ENCODE data around the gene DPF3. TPM values are rescaled to one million over a fixed set of nuclear protein-coding genes. Genes with fewer than 3 reads are reported as not detected.

Gene DPF3
- polyA plus RNA-seq, 1 experiment: 15.8 TPM

DNA sequence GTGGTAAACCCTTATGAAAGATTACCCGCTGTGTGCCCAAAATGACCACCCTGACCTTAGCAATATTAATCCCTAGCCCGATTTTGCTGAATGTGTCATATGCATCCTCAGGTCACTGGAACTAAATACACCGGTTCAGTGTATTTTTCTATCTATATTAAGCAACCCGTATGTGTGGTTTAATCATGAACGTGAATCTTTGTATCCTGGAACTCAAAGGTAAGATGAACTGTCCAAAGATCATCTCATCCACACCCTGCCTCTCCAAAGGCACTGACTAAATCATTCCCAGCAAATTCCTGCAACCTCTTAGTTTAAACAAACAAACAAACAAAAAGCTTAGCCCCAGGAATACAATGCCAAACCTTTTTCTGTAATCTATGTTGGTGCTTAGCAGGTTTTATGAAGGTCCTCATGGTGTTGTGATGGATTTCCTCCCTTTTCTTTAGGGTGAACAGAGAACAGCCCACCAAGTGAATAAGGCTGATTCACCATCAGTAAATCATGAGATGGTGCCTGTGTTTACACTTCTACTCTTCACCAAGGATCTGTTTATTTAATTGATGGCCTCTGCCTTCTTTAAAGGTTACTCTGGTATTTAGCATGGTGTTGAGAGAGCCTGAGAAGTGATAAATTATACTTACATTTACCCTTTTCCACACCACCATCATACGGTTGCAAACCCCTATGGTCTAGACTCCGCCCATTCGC lies 298.6 kb downstream of the DPF3 start:
- ChIA-PET POLR2A (no interaction called here), CTCF (no interaction called here)
- TF ChIP-seq, protein P1, sequence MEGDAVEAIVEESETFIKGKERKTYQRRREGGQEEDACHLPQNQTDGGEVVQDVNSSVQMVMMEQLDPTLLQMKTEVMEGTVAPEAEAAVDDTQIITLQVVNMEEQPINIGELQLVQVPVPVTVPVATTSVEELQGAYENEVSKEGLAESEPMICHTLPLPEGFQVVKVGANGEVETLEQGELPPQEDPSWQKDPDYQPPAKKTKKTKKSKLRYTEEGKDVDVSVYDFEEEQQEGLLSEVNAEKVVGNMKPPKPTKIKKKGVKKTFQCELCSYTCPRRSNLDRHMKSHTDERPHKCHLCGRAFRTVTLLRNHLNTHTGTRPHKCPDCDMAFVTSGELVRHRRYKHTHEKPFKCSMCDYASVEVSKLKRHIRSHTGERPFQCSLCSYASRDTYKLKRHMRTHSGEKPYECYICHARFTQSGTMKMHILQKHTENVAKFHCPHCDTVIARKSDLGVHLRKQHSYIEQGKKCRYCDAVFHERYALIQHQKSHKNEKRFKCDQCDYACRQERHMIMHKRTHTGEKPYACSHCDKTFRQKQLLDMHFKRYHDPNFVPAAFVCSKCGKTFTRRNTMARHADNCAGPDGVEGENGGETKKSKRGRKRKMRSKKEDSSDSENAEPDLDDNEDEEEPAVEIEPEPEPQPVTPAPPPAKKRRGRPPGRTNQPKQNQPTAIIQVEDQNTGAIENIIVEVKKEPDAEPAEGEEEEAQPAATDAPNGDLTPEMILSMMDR (IDR thresholded peaks at IDR 0.05; ENCODE audit: low read depth, low read length): no peak

DNA sequence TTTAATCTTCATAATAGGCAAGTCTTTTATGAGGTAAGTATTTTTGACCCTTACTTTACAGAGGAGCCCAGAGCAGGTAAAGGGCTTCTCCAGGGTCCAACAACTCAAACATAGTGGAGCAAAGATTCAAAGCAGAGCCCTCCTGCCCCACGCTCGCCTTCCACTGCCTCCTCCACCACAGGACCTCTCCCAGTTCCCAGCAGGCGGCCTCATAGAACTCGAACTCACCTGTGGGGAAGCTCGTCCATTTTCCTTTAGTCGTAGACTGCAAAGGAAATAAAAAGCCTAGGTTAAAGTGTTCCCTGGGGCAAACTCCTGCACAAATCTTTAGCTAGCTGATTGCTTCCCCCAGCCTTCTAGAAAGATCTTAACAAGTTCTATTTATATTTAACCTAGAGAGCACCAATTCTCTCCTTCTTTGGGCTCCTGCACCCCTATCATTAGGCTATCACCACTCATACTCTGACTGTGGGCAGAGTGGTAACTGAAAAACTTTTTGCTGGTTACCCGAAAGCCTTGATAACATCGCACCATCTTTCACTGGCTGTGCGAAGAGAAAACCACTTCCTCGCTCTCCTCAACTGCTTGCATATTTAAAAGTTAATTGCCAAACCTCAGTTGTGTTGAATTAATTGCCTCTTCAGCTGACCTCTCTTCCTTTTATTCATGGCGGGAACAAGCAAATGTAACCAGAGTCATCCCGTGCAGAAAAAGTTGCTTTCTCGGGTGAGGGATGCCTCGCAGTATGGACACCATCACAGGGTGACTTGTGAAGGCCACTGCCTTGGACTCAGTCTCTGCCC lies 299.6 kb downstream of the DPF3 start:
- Histone ChIP-seq H3K4me3 (ENCODE audit: low read depth, low read length) (no peak overlapping the region), H3K9me3 (ENCODE audit: control insufficient read depth, insufficient read depth, low read length) (no peaks in the 10 kb centered on the region), H3K27ac (ENCODE audit: low read depth, low read length) (no peak overlapping the region), H3K27me3 (ENCODE audit: control insufficient read depth, insufficient read depth, low read length) (no peaks in the 10 kb centered on the region)
- TF ChIP-seq, protein P1 (IDR thresholded peaks at IDR 0.05; ENCODE audit: low read depth, low read length): no peak
- ChIA-PET POLR2A (no interaction called here), CTCF (no interaction called here)
- no peak for DNase-seq (ENCODE audit: low read depth, low spot score)

More for the DNA sequence above, 298.6 kb downstream of the DPF3 start:
- Histone ChIP-seq H3K27ac (ENCODE audit: low read depth, low read length) (no peak overlapping the region), H3K27me3 (ENCODE audit: control insufficient read depth, insufficient read depth, low read length) (no peaks in the 10 kb centered on the region), H3K9me3 (ENCODE audit: control insufficient read depth, insufficient read depth, low read length) (no peaks in the 10 kb centered on the region), H3K4me3 (ENCODE audit: low read depth, low read length) (no peak overlapping the region)
- no peak for DNase-seq (ENCODE audit: low read depth, low spot score)

DNA sequence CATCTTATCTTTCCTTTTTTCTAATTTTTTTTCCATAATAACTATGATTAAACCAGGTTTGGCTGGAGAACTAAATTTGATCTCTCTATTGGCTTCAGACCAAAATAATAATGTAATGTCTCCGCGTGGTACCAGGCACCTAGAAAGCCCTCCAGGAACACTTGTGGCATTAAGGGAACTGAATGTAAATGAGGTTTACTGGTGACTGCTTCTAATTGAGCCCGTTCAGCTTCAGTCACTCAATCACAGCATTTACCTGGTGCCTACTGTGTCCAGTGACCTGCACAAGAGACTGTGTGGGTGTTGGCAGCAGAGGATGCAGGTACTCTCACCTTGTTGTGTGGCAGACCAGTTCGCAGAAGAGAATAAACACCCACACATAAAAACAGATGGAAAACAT lies 302.5 kb downstream of the DPF3 start:
- POLR2A ChIA-PET: no interaction called here
- Histone ChIP-seq H3K4me3 (ENCODE audit: low read depth, low read length) (no peak overlapping the region), H3K27me3 (ENCODE audit: control insufficient read depth, insufficient read depth, low read length) (no peaks in the 10 kb centered on the region), H3K27ac (ENCODE audit: low read depth, low read length) (no peak overlapping the region), H3K9me3 (ENCODE audit: control insufficient read depth, insufficient read depth, low read length) (no peaks in the 10 kb centered on the region)
- TF ChIP-seq, protein P1 (IDR thresholded peaks at IDR 0.05; ENCODE audit: low read depth, low read length): no peak
- CTCF ChIA-PET: no interaction called here
- DNase-seq (ENCODE audit: low read depth, low spot score): no peak

DNA sequence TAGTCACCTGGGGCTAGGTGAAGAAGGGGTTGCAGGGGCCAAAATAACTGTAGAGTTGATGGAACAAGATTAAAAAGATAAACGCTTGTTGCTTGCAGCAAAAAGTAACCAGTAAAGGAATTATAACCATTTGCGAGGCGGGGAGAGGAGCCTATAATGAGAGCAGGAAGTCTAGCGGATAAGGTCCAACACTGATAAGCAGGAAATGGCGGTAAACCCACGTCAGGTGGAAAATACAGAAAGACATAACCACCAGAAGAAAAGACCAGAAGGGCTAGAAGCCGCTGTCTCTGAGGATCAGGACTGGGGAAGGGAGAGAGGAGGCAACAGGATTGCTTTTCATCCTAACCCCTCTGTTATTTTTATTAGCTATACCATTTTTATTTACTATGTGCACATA lies 303.3 kb downstream of the DPF3 start:
- CTCF ChIA-PET: no interaction called here
- POLR2A ChIA-PET: no interaction called here
- no peak overlapping the region for H3K4me3 ChIP-seq (ENCODE audit: low read depth, low read length)
- no peaks in the 10 kb centered on the region for H3K27me3 ChIP-seq (ENCODE audit: control insufficient read depth, insufficient read depth, low read length)
- H3K9me3 ChIP-seq (ENCODE audit: control insufficient read depth, insufficient read depth, low read length): no peaks in the 10 kb centered on the region
- DNase-seq (ENCODE audit: low read depth, low spot score): no peak
- H3K27ac ChIP-seq (ENCODE audit: low read depth, low read length): no peak overlapping the region
- TF ChIP-seq, protein P1 (IDR thresholded peaks at IDR 0.05; ENCODE audit: low read depth, low read length): no peak

DNA sequence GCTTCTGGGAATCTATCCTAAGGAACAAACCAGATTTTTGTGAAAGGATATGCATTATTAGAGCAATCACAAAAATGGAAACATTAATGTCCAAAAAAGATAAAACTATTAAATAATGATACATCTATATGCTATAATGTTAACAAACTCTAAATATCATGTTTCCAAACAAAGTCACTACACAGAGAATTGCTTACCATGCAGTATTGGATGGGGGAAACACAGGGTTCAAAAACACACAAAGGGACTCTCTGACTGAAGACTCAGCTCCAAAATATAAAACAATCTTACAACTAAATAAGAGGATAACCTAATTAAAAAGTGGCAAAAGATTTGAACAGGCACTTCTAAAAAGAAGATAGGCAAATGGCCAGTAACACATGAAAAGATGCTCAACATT lies 304.2 kb downstream of the DPF3 start:
- no peaks in the 10 kb centered on the region for H3K9me3 ChIP-seq (ENCODE audit: control insufficient read depth, insufficient read depth, low read length)
- no peak overlapping the region for H3K27ac ChIP-seq (ENCODE audit: low read depth, low read length)
- TF ChIP-seq, protein P1 (IDR thresholded peaks at IDR 0.05; ENCODE audit: low read depth, low read length): no peak
- CTCF ChIA-PET: no interaction called here
- POLR2A ChIA-PET: no interaction called here
- no peaks in the 10 kb centered on the region for H3K27me3 ChIP-seq (ENCODE audit: control insufficient read depth, insufficient read depth, low read length)
- DNase-seq (ENCODE audit: low read depth, low spot score): no peak
- no peak overlapping the region for H3K4me3 ChIP-seq (ENCODE audit: low read depth, low read length)

All from AG04450 (cell line).